LHCN-M2 (cell line): ENCODE measurements around the gene MPC1. TPM values are rescaled to one million over a fixed set of nuclear protein-coding genes. Genes with fewer than 3 reads are reported as not detected.
"Not testable (repeated sequence)": the region's sequence is repeated elsewhere in the genome, so short reads cannot be mapped to it uniquely, and the experiment has no call there.

ENCODE experiments used
- DNase-seq: peaks from one replicate; pipeline ENCODE4 v3.0.0-alpha.2; 2012; ENCODE audit warnings: low read depth
- total RNA-seq: library from RNA; depleted of rRNA; stranded (reverse); fragments of >200 nt; gene quantifications from 2 replicates; pipeline ENCODE4 v1.2.3, GENCODE V29; 2014

The MPC1 gene
- total RNA-seq, 1 experiment from 2014 or later: 22.7 TPM

- no peak for DNase-seq
Observed at GRCh38 chr6:166406197-166406596, 23.5 kb upstream of the MPC1 start.

- no peak for DNase-seq
Observed at GRCh38 chr6:166405386-166405785, 22.6 kb upstream of the MPC1 start.

- peak; percentile 67 for DNase-seq
Observed at GRCh38 chr6:166402582-166403277, 20.0 kb upstream of the MPC1 start.

GRCh38 chr6:166400649-166401250 lies 18.0 kb upstream of the MPC1 start:
- DNase-seq: peak; percentile 64

GRCh38 chr6:166400181-166400580 lies 17.4 kb upstream of the MPC1 start:
- no peak for DNase-seq

GRCh38 chr6:166398348-166398747 lies 15.6 kb upstream of the MPC1 start:
- DNase-seq: no peak

GRCh38 chr6:166397849-166398248 lies 15.1 kb upstream of the MPC1 start:
- DNase-seq: no peak

GRCh38 chr6:166395778-166396177 lies 13.0 kb upstream of the MPC1 start:
- no peak for DNase-seq

- no peak for DNase-seq
Observed at GRCh38 chr6:166395351-166395750, 12.6 kb upstream of the MPC1 start.

GRCh38 chr6:166394036-166394892 lies 11.5 kb upstream of the MPC1 start:
- no peak for DNase-seq

GRCh38 chr6:166393535-166393823 lies 10.7 kb upstream of the MPC1 start:
- no peak for DNase-seq

GRCh38 chr6:166392755-166393534 lies 10.2 kb upstream of the MPC1 start:
- DNase-seq: not testable (repeated sequence)

GRCh38 chr6:166389119-166389518 lies 6.4 kb upstream of the MPC1 start:
- no peak for DNase-seq

- DNase-seq: no peak
Observed at GRCh38 chr6:166388290-166389004, 5.7 kb upstream of the MPC1 start.

- DNase-seq: no peak
Observed at GRCh38 chr6:166387642-166388289, 5.0 kb upstream of the MPC1 start.

- not testable (repeated sequence) for DNase-seq
Observed at GRCh38 chr6:166387098-166387497, 4.4 kb upstream of the MPC1 start.

- DNase-seq: no peak
Observed at GRCh38 chr6:166386111-166386510, 3.4 kb upstream of the MPC1 start.

- DNase-seq: not testable (repeated sequence)
Observed at GRCh38 chr6:166383802-166384363, 1.1 kb upstream of the MPC1 start.

- DNase-seq: no peak
Observed at GRCh38 chr6:166382500-166382932, 224 bp downstream of the MPC1 start.
